ENCODE data around the gene COL23A1. TPM values are rescaled to one million over a fixed set of nuclear protein-coding genes. Genes with fewer than 3 reads are reported as not detected.
A peak's percentile ranks its signal among the peaks of the same experiment; 100 is the strongest.

Gene COL23A1
- total RNA-seq, 4 donors from 2014 or later, result 7.9 to 20.4 (median 12.0) TPM

DNA sequence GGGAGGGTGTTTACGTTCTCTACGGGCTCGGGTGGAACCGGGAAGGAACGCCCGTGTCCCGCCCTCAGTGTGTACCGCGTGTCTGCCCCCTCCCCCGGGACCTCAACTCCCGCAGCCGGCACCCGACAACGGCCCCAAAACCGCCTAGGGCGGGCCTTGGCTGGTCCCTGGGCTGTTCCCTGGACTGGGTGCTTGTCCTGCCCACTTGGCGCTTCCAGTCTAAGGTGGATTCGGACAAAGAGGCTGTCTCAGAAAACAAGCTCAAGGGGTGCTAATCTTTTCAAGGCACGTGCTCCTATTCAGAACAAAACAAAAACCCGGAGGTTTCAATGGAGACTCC is 37.0 kb upstream of the COL23A1 start:
- H3K27me3 ChIP-seq, result no peaks in the 10 kb centered on the region
- peak overlapping the region; percentile 87 to 98 (median 92) for H3K27ac ChIP-seq
- peaks cover 0 to 30% (median 27%) of the 10 kb centered on the region in 4 donors for H3K4me1 ChIP-seq
- no peaks in the 10 kb centered on the region for H3K9me3 ChIP-seq
- H3K36me3 ChIP-seq, result peaks cover 0 to 8% (median 0%) of the 10 kb centered on the region in 3 donors
- no peak for DNase-seq (ENCODE audit: low spot score in 2 of 2)
- H3K4me3 ChIP-seq, result peak overlapping the region; percentile 73 to 95 (median 82)
- WGBS, 2 donors, result 4 to 21% methylated on average over 2 to 6 of the region's 20 CpGs
- TF ChIP-seq POLR2A (IDR thresholded peaks at IDR 0.05), result no peak
- no peak for TF ChIP-seq EP300 (IDR thresholded peaks at IDR 0.05)
- TF ChIP-seq, protein P1, sequence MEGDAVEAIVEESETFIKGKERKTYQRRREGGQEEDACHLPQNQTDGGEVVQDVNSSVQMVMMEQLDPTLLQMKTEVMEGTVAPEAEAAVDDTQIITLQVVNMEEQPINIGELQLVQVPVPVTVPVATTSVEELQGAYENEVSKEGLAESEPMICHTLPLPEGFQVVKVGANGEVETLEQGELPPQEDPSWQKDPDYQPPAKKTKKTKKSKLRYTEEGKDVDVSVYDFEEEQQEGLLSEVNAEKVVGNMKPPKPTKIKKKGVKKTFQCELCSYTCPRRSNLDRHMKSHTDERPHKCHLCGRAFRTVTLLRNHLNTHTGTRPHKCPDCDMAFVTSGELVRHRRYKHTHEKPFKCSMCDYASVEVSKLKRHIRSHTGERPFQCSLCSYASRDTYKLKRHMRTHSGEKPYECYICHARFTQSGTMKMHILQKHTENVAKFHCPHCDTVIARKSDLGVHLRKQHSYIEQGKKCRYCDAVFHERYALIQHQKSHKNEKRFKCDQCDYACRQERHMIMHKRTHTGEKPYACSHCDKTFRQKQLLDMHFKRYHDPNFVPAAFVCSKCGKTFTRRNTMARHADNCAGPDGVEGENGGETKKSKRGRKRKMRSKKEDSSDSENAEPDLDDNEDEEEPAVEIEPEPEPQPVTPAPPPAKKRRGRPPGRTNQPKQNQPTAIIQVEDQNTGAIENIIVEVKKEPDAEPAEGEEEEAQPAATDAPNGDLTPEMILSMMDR (IDR thresholded peaks at IDR 0.05), result no peak

DNA sequence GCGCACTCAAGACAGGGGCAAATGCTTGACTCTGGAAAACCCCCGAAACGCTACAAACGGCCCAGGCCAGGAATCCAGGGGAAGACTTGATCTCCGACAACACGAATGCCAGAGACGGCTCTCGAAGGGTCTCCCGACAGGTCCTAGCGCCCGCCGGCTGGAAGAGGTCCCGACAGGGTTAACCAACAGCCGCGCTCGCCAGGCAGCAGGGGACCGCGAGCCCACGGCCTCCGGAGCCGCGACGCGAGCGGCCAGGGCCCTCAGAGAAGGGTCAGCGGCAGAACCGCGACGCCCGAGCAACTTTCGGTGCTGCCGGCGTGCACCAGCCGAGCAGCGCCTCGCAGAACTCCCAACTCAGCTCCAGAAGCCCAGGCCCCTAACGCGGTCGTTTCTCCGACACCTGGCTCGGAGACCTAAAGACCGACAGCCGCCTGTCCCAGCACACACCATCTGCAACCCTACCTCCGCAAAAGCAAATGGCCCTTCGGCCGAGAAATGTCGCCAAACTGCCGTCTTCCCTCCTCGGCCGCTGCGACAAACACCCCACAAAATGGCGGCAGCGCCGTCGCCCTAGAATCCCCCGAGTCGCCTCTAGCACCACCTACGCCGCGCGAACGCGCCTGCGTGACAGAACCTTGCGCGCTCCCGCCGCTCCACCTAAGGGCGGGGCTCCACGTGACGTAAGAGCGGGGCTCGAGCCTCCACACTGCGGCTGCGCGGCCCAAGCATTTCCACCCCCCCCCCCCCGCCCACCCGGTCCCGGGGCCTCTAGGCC is 36.5 kb upstream of the COL23A1 start, which contains the start of gene CLK4:
Gene CLK4 (minus strand): TSS at position 567 of the 775 bp plus-strand sequence. CDS start 3,634 bp downstream, outside the sequence.
- Histone ChIP-seq H3K4me1 (peaks cover 0 to 35% (median 27%) of the 10 kb centered on the region in 4 donors), H3K27me3 (no peaks in the 10 kb centered on the region), H3K36me3 (peaks cover 0 to 13% (median 0%) of the 10 kb centered on the region in 3 donors), H3K4me3 (peak within 1 kb of the TSS; percentile 73 to 95 (median 82)), H3K9me3 (no peaks in the 10 kb centered on the region), H3K27ac (peak within 1 kb of the TSS; percentile 87 to 98 (median 92))
- peak; percentile 92 to 94 for DNase-seq (ENCODE audit: low spot score in 2 of 2)
- WGBS, 2 donors, result 0% methylated on average over 22 to 40 of the region's 79 CpGs
- TF ChIP-seq, protein P1 (IDR thresholded peaks at IDR 0.05), result no peak
- peak; percentile 66 to 87 for TF ChIP-seq POLR2A (IDR thresholded peaks at IDR 0.05)
- peak; percentile 66 to 94 for TF ChIP-seq EP300 (IDR thresholded peaks at IDR 0.05)

GRCh38 chr5:178625679-178626483 is 35.7 kb upstream of the COL23A1 start:
- H3K27me3 ChIP-seq, result no peaks in the 10 kb centered on the region
- TF ChIP-seq POLR2A (IDR thresholded peaks at IDR 0.05), result no peak
- no peak for TF ChIP-seq EP300 (IDR thresholded peaks at IDR 0.05)
- TF ChIP-seq, protein P1 (IDR thresholded peaks at IDR 0.05), result no peak

DNA sequence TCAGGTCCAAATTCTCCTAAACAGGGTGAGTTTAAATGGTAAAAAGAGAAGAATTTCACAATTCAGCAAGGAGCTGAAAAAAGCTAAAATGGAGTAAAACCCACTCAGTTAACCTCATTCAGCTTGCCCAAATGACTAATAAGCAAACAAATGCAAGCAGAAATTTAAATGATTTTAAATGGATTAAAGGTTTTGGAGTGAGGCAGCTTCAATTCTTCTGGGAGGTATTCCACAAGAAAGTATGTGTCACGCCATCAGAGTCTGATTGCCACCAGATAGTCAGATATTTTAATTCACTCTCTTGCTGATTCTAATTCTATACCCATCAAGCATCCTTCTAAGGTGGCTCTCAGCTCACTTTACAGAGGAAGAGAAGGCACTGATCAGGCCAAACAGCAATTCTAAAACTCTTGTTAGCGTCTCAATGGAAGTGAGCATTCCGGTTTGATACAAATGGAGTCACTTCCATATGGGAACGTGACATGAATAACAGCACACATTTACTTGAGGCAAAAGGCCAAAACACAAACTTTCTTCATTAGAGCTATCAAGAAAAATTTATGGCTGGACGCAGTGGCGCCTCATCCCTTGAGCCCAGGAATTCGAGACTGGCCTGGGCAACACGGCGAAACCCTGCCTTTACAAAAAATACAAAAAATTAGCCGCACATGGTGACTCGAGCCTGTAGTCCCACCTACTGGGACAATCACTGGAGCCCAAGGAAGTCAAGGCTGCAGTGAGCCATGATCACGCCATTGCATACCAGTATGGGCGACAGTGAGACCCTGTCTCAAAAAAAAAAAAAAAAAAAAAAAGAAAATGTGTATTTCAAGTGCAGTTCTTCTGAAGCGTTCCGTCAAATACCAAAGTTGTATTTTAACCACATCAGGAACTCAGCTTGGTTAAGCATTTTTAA is 34.7 kb upstream of the COL23A1 start:
- no peaks in the 10 kb centered on the region for H3K9me3 ChIP-seq
- TF ChIP-seq, protein P1 (IDR thresholded peaks at IDR 0.05), result no peak
- TF ChIP-seq POLR2A (IDR thresholded peaks at IDR 0.05), result no peak
- TF ChIP-seq EP300 (IDR thresholded peaks at IDR 0.05), result no peak
- H3K4me1 ChIP-seq, result peaks cover 0 to 53% (median 27%) of the 10 kb centered on the region in 4 donors
- peaks cover 0 to 30% (median 0%) of the 10 kb centered on the region in 3 donors for H3K36me3 ChIP-seq
- peak overlapping the region; percentile 73 to 95 (median 82) for H3K4me3 ChIP-seq
- no peak for DNase-seq (ENCODE audit: low spot score in 2 of 2)
- WGBS, 2 donors, result 11 to 13% methylated on average over 15 of the region's 15 CpGs
- no peaks in the 10 kb centered on the region for H3K27me3 ChIP-seq
- H3K27ac ChIP-seq, result peak overlapping the region in 2 of 4 donors; percentile 96 to 98

More at GRCh38 chr5:178625679-178626483, 35.7 kb upstream of the COL23A1 start:
- 0% methylated on average over 22 to 23 of the region's 23 CpGs for WGBS, 2 donors
- Histone ChIP-seq H3K27ac (peak overlapping the region; percentile 87 to 98 (median 92)), H3K36me3 (peaks cover 0 to 20% (median 0%) of the 10 kb centered on the region in 3 donors), H3K4me3 (peak overlapping the region; percentile 73 to 95 (median 82)), H3K4me1 (peaks cover 0 to 43% (median 27%) of the 10 kb centered on the region in 4 donors), H3K9me3 (no peaks in the 10 kb centered on the region)
- DNase-seq (ENCODE audit: low spot score in 2 of 2), result peak in 1 of 2 donors; percentile 39

All from tibial nerve (tissue), 4 donors.